Osteocyte (in vitro differentiated cells): ENCODE measurements around the gene GRIP2. TPM values are rescaled to one million over a fixed set of nuclear protein-coding genes. Genes with fewer than 3 reads are reported as not detected.

Source experiments
- DNase-seq: peaks from one replicate; pipeline ENCODE4 v3.0.0; 2021; ENCODE audit warnings: mixed read lengths; ENCODE audit not compliant: unreplicated experiment; ENCODE audit errors: extremely low spot score
- H3K27ac Mint-ChIP-seq: one replicate; pipeline ENCODE4 v1.8.0; 2021; ENCODE audit warnings: mild to moderate bottlenecking, mixed read lengths; ENCODE audit not compliant: unreplicated experiment
- H3K27me3 Mint-ChIP-seq: one replicate; pipeline ENCODE4 v1.8.0; 2021; ENCODE audit warnings: mixed read lengths; ENCODE audit not compliant: unreplicated experiment
- H3K36me3 Mint-ChIP-seq: one replicate; pipeline ENCODE4 v1.8.0; 2021; ENCODE audit warnings: mixed read lengths; ENCODE audit not compliant: unreplicated experiment
- H3K4me1 Mint-ChIP-seq: one replicate; pipeline ENCODE4 v1.8.0; 2021; ENCODE audit warnings: mixed read lengths; ENCODE audit not compliant: unreplicated experiment
- H3K4me3 Mint-ChIP-seq: one replicate; pipeline ENCODE4 v1.8.0; 2021; ENCODE audit warnings: mild to moderate bottlenecking, moderate library complexity, mixed read lengths; ENCODE audit not compliant: unreplicated experiment
- H3K9me3 Mint-ChIP-seq: one replicate; pipeline ENCODE4 v1.8.0; 2021; ENCODE audit warnings: mixed read lengths; ENCODE audit not compliant: unreplicated experiment
- total RNA-seq: library from RNA; stranded (reverse); gene quantifications from 2 replicates; pipeline ENCODE4 v1.2.1, GENCODE V29; 2021
- TF ChIP-seq, protein P1 (sequence below): fragments of 200-600 bp; sonication (generic); IDR thresholded peaks from 2 replicates; pipeline ENCODE4 v1.5.0; 2021; ENCODE audit warnings: antibody characterized with exemption, mild to moderate bottlenecking, moderate library complexity

The GRIP2 gene
- total RNA-seq, 1 donor from 2014 or later = 0.35 TPM

DNA sequence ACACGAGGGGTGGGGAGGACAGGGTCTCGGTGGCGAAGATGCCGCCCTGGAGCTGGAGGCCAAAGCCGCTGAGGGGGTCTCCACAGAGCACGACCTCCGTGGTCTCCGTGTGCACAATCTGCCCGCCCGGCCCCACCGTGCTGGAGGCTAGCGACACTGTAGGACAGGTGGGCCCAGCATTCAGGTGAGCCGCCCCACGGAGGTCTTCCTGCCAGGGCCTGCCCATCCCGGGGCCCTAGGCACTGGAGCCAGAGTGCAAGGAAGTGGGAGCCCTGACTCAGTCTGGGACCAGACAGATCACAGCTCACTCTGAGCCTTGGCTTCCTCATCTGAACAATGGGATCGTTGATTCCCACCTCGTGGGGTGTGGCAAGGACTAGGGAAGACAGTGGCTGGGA lies 25.8 kb downstream of the GRIP2 start:
- Mint-ChIP-seq H3K9me3 (no peaks in the 10 kb centered on the region), H3K27ac (no peak overlapping the region), H3K4me3 (no peak overlapping the region), H3K4me1 (no peaks in the 10 kb centered on the region), H3K36me3 (no peaks in the 10 kb centered on the region), H3K27me3 (no peaks in the 10 kb centered on the region)
- DNase-seq = no peak
- TF ChIP-seq, protein P1, sequence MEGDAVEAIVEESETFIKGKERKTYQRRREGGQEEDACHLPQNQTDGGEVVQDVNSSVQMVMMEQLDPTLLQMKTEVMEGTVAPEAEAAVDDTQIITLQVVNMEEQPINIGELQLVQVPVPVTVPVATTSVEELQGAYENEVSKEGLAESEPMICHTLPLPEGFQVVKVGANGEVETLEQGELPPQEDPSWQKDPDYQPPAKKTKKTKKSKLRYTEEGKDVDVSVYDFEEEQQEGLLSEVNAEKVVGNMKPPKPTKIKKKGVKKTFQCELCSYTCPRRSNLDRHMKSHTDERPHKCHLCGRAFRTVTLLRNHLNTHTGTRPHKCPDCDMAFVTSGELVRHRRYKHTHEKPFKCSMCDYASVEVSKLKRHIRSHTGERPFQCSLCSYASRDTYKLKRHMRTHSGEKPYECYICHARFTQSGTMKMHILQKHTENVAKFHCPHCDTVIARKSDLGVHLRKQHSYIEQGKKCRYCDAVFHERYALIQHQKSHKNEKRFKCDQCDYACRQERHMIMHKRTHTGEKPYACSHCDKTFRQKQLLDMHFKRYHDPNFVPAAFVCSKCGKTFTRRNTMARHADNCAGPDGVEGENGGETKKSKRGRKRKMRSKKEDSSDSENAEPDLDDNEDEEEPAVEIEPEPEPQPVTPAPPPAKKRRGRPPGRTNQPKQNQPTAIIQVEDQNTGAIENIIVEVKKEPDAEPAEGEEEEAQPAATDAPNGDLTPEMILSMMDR = no peak

DNA sequence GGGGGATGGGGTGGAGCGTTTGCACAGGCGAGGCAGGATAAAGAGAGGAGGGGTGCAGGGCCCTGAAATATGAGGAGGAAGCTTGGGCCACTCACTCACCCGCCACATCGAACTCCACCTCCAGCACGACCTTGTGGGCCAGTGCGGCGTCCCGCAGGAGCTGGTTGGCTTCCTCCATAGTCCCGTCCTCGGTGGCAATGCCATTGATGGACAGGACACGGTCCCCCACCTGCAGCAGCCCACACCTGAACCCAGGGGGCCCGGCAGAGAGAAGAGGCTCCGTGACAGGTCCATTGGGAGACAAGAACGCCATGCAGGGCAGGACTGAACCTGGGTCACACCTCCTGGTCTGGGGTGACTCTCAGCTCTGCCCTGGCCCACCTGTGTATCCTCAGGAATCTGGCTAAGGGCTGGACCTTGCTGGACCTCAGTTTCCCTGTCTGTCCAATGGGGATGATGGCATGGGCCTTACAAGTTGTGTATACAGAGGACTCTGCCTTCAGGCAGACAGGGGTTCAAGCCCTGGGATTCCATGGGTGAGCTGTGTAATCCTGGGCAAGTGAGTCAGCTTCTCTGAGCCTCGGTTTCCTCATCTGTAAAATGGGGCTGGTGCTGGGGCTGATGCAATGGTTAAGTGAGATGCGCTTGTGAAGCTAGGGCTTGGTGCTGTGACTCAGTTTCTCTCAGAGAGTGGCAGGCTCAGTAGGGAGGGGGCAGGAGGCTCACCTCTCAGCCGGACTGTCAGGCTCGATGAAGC lies 26.4 kb downstream of the GRIP2 start:
- Mint-ChIP-seq H3K4me1 (peaks cover 2% of the 10 kb centered on the region), H3K27me3 (no peaks in the 10 kb centered on the region), H3K4me3 (no peak overlapping the region), H3K9me3 (no peaks in the 10 kb centered on the region), H3K36me3 (no peaks in the 10 kb centered on the region), H3K27ac (no peak overlapping the region)
- DNase-seq = no peak
- TF ChIP-seq, protein P1 = no peak

DNA sequence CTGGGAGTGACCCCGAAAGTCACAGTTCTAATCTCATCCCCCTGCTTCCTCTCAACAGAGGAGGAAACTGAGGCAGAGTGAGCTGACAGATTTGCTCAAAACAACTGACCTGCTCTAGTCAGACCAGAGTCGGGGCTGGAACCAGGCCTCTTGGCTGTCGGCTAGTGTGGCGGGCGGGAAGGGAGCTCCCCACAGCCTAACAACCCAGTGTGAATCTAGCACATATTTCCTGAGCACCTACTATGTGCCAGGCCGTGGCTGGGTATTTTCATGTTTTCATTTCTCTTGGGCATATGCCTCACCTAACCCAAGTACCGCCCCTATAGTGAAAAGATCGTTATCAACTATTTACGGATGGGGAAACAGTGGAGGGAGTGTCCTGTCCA lies 27.2 kb downstream of the GRIP2 start:
- H3K36me3 Mint-ChIP-seq = no peaks in the 10 kb centered on the region
- TF ChIP-seq, protein P1 = no peak
- peaks cover 5% of the 10 kb centered on the region for H3K4me1 Mint-ChIP-seq
- no peak for DNase-seq
- no peaks in the 10 kb centered on the region for H3K27me3 Mint-ChIP-seq
- no peak overlapping the region for H3K4me3 Mint-ChIP-seq
- no peak overlapping the region for H3K27ac Mint-ChIP-seq
- H3K9me3 Mint-ChIP-seq = no peaks in the 10 kb centered on the region

DNA sequence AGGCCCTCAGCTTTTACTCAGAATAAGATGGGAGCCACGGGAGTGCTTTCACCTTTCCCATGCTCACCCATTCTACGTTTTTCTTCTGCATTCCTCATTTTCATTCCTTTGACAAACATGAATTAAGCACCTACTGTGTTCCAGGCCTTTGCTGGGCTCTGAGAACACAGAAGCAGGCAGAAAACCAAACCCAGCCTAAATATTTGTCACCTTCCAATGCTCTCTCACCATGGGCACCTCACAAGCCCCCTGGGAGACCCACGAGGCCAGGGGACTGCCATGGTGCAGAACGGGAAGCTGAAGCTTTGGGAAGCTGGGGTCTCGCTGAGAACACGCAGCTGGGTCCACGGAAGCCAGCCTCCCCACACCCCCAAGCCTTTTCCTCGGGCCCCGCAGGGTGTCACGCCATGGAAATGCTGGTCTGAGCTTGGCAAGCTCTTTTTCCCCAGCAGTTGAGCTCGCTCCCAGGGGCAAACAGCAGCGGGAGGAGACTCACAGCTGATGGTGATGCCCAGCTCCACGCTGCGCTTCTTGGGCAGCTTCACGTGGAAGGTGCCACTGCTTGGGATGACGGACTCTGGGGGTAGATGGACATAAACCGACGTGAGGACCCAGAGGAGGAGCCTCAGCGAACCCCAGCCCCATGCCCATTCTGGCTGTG lies 27.7 kb downstream of the GRIP2 start:
- no peak overlapping the region for H3K27ac Mint-ChIP-seq
- H3K27me3 Mint-ChIP-seq = no peaks in the 10 kb centered on the region
- no peak for DNase-seq
- H3K36me3 Mint-ChIP-seq = no peaks in the 10 kb centered on the region
- TF ChIP-seq, protein P1 = no peak
- H3K4me3 Mint-ChIP-seq = no peak overlapping the region
- no peaks in the 10 kb centered on the region for H3K9me3 Mint-ChIP-seq
- peaks cover 5% of the 10 kb centered on the region for H3K4me1 Mint-ChIP-seq

DNA sequence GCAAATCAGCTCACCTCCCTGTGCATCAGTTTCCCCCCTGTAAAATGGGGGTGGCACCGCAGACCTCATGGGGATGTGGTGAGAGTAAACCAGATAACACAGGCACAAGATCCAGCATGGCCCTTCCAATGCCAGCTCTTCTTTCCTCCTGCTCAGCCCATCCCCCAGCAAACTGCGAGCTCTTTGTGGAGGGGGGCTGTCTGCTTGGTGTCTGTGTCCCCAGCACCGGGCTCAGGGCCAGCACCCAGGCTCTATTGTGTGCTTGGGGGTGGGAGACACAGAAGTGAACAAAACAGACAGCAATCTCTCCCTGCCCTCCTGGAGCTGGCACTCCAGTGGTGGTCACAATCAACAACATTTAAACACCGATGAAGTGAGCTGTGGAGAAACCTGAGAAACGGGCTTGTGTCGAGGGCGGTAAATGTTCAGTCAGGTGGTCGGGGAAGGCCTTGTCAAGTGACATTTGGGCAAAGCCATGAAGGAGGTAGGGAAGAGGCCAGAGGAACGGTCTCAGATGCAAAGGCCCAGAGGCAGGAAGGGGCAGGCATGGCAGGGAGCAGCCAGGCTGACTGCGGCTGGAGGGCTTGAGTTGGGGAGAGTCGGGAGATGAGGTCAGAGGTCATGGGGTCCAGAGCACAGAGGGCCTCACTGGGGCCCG lies 28.4 kb downstream of the GRIP2 start:
- no peaks in the 10 kb centered on the region for H3K36me3 Mint-ChIP-seq
- no peak overlapping the region for H3K27ac Mint-ChIP-seq
- H3K27me3 Mint-ChIP-seq = no peaks in the 10 kb centered on the region
- H3K4me3 Mint-ChIP-seq = no peak overlapping the region
- peaks cover 5% of the 10 kb centered on the region for H3K4me1 Mint-ChIP-seq
- no peaks in the 10 kb centered on the region for H3K9me3 Mint-ChIP-seq
- DNase-seq = no peak
- TF ChIP-seq, protein P1 = no peak
